Activated CD4-positive, alpha-beta T cell treated with anti-CD3 and anti-CD28 coated beads, Interleukin-2, amount 50 U/mL, for 1 hour (primary cell): Measurements from ENCODE around the gene EPHA2.
A peak's percentile ranks its signal among the peaks of the same experiment; 100 is the strongest.
"Not testable (repeated sequence)": the region's sequence is repeated elsewhere in the genome, so short reads cannot be mapped to it uniquely, and the experiment has no call there.

Experiments used
- DNase-seq: peaks from one replicate; pipeline ENCODE4 v3.0.0-alpha.2; 2020

EPHA2 gene

DNA sequence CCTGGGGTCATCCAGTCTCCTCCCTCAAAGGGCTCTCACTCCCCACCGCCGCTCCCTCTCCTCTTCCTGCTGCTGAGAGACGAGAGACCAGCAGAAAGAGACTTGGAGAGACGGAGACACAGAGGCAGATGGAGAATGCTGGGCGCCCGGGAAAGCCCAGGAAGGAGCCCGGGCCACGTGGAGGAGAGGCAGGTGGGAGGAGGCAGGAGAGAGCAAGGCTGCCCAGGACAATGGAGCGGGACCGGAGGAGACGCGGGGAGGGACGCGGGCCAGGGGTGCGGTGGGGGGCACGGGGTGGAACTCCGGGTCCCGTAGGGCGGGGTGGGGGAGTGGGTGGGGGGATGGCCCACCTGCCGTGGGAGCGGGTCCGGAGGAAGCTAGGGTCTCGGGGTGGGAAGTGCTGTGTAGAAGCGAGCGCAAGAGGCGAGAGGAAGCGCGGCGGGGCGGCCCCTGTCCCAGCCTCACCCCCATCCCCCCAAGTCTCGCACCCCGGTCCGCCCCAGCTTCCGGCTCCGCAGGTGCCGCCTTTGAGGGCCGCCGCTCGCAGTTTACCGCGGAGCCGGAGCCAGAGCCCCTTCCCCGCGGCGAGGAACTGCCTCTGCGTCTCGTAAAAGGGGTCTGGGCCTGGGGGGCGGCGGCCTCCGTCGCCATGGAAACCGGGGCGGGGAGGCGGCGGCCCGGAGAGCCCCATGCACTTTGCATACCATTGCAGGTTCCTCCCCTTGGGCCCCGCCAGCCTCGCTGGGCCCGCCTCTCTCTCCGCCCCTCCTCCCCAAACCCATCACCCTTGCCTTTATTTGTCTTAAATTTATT lies 11.7 kb upstream of the EPHA2 start:
- peak; percentile 61 for DNase-seq

DNA sequence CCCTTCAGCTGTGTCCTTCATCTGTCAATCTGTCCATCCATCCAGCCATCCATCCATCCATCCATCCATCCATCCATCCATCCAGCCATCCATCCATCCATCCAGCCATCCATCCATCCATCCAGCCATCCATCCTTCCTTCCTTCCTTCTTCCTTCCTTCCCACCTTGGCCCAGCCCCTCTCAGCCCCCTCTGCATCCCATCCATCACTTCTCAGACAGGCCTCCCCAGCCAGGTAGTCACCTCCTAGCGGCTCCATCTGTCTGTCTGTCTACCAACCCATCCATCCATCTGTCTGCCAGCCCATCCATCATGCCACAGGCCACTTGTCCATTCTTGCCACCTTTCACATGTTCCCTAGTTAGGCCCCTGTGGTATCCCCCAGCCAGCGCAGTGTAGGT lies 10.2 kb upstream of the EPHA2 start:
- DNase-seq: no peak

DNA sequence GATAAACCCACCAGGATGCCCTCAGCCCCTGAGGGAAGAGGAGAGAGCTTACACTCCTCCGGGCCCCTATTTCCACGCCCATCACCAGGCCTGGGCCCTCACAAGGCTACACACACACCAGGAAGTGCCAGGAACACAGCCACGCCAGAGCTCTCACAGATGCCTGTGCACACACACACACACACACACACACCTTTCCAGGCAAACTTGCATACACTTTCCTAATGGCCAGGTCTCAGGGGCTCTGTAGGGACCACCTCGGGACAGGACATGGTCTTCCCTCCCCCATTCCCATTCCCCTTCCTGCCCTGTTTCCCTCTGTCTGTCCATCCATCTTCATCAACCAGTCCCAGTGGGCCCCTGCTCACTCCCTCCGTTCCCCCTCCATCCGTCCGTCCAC lies 9.7 kb upstream of the EPHA2 start:
- no peak for DNase-seq

GRCh38 chr1:16165073-16165364 lies 9.2 kb upstream of the EPHA2 start:
- no peak for DNase-seq

- DNase-seq: no peak
These were observed 8.6 kb upstream of the EPHA2 start for GRCh38 chr1:16164213-16165072.

DNA sequence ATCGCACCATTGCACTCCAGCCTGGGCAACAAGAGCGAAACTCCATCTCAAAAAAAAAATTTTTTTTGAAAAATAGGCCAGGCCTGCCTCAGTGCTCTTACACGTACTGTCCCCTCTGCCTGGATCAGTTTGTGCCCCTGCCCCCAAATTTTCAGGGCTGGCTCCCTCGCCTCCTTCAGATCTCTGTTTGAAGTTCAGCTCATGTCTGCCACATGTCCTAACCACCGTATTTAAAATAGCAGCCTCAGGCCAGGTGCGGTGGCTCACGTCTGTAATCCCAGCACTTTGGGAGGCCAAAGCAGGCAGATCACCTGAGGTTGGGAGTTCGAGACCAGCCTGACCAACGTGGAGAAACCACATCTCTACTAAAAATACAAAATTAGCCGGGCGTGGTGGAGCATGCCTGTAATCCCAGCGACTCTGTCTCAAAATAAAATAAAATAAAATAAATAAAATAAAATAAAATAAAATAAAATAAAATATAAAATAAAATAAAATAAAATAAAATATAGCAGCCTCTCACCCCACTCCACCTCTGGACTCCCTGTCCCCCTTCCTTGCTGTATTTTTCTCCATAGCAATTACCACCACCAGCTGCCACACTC lies 7.8 kb upstream of the EPHA2 start:
- not testable (repeated sequence) for DNase-seq

DNA sequence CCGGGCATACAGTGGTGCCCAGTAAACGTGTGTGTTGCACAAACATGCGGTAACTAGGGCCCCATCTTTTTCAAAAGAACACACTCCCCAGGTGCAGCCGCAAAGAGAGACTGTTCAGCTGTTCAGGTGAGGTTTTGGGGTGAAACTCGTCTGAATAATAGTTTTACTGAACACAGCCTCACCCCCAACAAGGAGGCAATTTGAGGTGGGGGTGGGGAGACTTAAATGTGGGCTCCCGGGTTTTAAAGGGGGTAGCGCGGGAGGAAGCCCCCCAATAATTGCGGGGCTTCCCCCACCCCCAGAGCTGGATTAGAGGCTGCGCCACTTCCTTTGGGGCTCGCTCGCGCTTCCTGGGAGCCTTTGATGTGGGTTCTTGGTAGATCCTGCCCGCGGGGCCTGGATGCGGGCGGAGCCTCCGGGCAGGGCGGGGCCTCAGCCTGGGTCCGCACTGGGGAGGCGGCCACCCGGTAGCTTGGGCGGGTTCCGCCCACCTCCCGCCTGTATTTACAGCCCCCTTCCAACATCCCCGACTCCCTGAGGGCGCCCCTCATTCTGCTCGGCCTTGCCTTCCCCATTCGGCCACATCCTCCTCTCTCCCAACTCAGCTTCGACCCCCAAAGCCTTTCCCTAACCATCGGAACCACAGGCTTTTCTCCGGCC lies 6.4 kb upstream of the EPHA2 start:
- peak; percentile 56 for DNase-seq

DNA sequence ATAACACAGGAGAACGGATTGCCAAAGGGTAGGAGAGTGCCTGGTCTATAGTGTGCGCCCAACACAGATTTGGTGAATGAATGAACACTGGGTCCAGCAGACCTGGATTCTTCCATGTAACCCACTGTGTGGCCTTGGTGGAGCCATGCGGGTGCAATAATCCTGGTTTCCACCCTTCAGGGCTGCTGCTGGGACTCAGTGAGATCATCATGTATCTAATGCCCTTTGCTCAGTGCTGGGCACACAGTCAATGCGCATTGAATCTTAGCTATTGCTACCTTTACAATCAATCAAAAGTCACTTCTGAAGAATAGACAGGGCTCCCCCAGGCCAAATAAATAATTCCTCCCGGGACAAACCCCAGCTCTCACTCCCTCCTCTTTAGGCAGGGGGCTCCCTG lies 5.8 kb upstream of the EPHA2 start:
- DNase-seq: no peak

DNA sequence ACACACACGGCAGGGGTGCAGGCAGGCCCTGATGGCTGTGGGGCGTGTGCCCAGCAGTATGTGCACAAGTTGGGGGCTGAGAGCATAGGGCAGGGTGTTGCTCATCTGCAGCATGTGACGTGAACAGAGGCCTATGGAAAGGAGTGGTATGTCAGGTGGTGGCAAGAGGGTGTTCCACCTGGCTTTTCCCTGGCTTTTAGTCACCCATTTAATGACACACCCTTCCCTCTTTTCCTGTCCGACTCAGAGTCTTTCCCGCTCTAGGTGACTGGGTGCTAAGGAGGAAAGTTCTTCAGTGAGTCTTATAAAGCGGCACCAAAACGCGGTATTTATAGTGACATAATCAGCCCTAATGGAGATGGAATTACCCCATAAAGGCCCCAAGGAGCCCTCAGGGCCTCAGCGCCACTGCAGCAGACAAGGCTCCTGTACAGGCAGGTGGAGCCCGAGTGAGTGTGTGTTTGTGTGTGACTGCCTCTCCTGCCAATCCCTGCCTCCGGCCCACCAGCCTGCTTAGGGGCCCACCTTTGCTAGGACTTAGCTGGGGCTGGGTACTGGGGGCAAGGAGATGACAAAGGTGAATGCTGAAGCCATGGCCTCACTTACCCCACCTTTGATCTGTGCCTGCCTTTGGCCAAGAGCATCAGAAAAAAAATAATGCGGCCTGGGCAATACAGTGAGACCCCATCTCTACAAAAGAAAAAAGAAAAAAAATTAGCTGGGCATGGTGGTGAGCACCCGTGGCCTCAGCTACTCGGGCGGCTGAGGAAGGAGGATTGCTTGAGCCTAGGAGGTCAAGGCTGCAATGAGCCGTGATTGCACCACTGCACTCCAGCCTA lies 3.3 kb upstream of the EPHA2 start:
- DNase-seq: no peak

GRCh38 chr1:16158025-16158424 lies 2.2 kb upstream of the EPHA2 start:
- peak; percentile 17 for DNase-seq

DNA sequence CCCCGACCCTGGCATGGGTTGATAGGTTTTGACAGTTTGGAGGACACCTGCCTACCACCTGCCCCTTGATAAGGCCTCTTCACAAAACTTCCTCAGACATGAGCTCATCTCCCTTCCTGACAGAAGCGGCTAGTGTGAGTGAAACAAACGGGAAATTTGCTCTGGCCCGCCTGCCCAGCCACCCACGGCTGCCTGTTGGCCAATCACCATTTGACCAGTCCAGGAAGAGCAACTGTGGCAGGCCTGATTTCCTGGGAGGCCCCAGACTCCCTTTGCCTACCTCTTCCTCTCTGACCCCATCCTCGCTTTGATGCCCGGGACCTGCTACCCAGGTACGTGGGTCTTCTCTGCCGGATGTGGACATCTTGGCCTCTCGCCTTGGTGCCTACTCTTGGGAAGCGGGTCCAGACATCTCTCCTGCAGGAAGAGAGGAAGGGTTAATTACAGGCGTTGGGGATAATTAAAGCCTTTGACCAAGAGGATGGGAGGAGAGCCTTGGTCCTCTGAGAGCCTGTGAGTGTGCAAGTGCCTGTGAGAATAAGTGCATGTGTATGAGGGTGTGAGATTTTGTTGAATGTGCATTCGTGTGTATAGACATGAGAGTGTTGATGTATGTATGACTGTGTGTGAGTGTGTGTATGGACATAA lies 1.1 kb upstream of the EPHA2 start:
- no peak for DNase-seq

DNA sequence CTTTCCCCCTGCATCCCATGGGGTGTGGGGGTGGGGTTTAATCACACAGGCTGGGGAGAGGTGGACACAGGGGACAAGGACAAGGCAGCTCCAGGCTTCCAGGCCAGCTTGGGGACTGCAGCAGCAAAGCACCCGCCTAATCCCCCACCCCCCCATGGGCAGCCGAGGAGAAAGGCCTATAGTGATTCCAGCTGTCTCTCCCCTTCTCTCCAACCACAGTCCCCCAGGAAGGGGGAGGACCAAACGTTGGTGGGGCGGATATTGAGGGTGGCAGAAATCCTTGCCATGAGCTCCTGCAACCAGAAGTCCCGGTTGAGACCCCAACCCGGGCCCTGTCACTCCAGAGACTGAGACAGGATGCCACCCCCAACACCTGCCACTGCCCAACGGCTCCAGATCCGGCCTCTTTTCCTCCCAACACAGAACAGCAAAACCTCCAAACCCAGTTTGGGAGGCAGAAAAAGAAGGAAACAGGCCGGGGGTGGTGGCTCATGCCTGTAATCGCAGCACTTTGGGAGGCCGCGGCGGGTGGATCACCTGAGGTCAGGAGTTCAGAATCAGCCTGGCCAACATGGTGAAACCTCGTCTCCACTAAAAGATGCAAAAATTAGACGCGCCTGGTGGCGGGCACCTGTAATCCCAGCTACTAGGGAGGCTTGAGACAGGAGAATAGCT lies 1.7 kb downstream of the EPHA2 start:
- DNase-seq: no peak

DNA sequence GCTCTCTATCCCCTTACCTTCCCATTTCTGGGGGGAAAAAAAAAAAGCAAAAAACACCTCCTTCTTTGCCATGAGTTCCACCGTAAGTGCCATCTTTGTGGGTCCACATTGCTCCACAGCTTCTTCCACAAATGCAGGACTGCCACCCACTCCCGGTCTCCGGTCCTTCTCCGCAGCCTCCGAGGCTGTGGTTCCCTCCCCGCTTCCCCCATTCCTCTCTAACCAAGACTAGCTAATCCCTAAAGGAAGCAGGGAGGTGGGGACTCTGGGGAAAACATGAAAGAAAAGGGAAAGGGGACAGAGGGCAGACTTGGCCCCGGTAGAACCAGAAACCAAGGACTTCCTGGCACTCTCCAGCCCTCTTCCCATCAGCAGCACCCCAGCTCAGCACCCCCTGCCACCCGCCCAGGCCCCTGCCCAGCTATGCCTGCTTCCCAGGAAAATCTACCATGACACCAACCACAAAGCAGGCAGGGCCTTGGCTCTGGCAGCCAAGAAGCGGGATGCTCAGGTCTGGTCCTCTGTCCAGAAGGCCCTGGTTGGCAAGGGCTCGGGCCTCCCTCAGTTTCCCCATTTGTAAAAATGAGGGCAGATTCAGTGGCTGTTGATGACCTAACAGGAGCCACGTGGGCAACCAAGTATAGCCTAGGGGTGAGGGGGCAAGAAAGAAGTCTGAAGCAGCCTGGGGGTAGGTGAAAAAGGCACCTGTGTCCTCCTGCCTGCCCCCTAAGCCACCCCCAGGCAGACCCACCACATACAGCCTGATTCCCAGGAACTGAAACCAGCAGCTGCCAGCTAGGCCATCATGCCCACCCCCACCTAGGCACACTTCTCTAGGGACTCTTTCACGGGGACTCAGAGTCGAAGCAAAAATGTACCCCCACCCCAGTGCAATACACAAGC lies 2.5 kb downstream of the EPHA2 start:
- DNase-seq: no peak

GRCh38 chr1:16152481-16153087 lies 3.3 kb downstream of the EPHA2 start:
- DNase-seq: no peak

DNA sequence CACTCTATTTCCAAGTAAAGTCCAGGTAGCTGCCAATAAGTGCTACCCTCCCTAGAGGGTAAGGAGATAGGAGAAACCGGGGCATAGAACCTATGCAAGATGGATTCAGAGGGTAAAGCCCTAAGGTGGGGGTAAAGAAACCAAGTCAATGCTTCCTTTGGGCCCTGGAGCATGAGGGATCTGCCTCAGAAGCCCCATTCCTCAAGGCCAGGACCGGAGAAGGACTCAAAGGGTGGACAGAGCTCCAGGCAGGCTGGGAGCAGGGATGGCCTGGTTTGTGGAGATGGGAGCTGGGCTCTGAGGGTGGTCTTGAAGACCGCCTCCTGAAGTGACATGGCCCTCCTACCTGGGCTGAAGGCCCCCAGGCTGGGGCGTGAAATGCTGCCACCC lies 3.9 kb downstream of the EPHA2 start:
- no peak for DNase-seq

DNA sequence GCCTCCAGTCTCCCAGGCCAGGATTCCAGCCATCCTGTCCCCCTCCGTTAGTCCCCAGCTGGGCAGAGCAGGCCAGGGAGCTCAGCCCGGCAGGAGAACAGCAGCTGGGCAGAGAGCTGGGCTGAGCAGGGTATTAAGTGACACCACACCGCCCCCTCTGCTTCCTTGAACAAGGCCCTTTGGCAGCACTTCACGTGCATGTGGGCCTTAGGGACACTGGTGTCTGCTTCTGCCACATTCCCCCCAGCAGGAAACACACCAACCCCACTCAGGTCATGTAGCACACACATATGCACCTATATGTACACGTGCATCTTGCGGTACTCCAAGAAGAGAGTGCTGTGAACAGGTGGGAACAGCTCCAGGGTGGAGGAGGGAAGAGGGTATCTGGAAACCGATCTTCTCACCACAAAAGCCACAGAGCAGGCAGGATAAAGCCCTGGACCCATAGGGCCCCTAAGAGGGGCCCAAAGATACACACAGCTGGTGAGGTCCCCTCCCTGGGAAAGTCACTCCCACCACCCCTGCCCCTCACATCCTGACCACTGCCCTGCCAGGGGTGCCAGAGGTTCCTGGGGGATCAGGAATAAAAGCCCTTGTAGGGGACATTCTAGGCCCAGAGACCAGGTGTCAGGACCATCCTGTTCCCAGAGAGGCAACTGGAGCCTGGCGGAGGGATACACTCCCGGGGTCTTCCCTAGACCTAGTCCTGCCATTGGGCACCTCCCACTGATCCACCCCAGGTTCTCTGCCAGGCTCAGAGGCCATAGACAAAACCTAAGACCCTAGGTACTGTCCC lies 4.5 kb downstream of the EPHA2 start:
- no peak for DNase-seq

- DNase-seq: no peak
These were observed 5.4 kb downstream of the EPHA2 start for GRCh38 chr1:16150508-16150907.

- no peak for DNase-seq
These were observed 6.0 kb downstream of the EPHA2 start for GRCh38 chr1:16149702-16150488.
